Peyer's patch (tissue), 4 donors: ENCODE data around the gene PLAAT2. TPM values are rescaled to one million over a fixed set of nuclear protein-coding genes. Genes with fewer than 3 reads are reported as not detected.

Source experiments
- DNase-seq, 3 donors: peaks; one replicate each; pipeline ENCODE4 v3.0.0-alpha.2; 2017 to 2019
- H3K27ac ChIP-seq, 4 donors: fragments of 200-600 bp; sonication (generic); one replicate each; pipeline ENCODE4 v1.5.1; 2016 to 2019
- H3K27me3 ChIP-seq, 2 donors: fragments of 200-600 bp; sonication (generic); one replicate each; pipeline ENCODE4 v1.5.1; 2019
- H3K36me3 ChIP-seq, 3 donors: fragments of 200-600 bp; sonication (generic); one replicate each; pipeline ENCODE4 v1.5.1; 2016 to 2019
- H3K4me1 ChIP-seq, 4 donors: fragments of 200-600 bp; sonication (generic); one replicate each; pipeline ENCODE4 v1.5.1; 2016 to 2019
- H3K4me3 ChIP-seq, 4 donors: fragments of 200-600 bp; sonication (generic); 1 replicate in 3 of 4; 2 replicates in 1 of 4; pipeline ENCODE4 v1.5.1; 2016 to 2019; ENCODE audit warnings: mild to moderate bottlenecking in 1 of 4
- H3K9me3 ChIP-seq, 4 donors: fragments of 200-600 bp; sonication (generic); one replicate each; pipeline ENCODE4 v1.5.1; 2016 to 2019; ENCODE audit warnings: mild to moderate bottlenecking in 1 of 4
- POLR2A ChIP-seq, 2 donors: fragments of 450-650 bp; IDR thresholded peaks; one replicate each; pipeline ENCODE4 v1.5.1; 2017; ENCODE audit warnings: antibody characterized with exemption in 2 of 2, mild to moderate bottlenecking in 2 of 2, moderate library complexity in 2 of 2
- total RNA-seq, 4 donors: library from RNA; depleted of rRNA; stranded (reverse); fragments of >200 nt; gene quantifications; one replicate each; pipeline ENCODE4 v1.1.0, GENCODE V29; 2016
- TF ChIP-seq, protein P1 (sequence below), 6 experiments: fragments of 450-650 bp in 4 of 6; fragments of 200-600 bp in 2 of 6; sonication (generic) in 1 of 6; IDR thresholded peaks; one replicate each; pipeline ENCODE4 v1.5.1; 2017 to 2019; ENCODE audit warnings: antibody characterized with exemption in 6 of 6, mild to moderate bottlenecking in 3 of 6, moderate library complexity in 1 of 6

PLAAT2 gene
- total RNA-seq = 100 to 1,000 TPM in 1 of 4 donors, 10 to 100 TPM in 3; 13.2 to 144 (median 68.7) TPM

DNA sequence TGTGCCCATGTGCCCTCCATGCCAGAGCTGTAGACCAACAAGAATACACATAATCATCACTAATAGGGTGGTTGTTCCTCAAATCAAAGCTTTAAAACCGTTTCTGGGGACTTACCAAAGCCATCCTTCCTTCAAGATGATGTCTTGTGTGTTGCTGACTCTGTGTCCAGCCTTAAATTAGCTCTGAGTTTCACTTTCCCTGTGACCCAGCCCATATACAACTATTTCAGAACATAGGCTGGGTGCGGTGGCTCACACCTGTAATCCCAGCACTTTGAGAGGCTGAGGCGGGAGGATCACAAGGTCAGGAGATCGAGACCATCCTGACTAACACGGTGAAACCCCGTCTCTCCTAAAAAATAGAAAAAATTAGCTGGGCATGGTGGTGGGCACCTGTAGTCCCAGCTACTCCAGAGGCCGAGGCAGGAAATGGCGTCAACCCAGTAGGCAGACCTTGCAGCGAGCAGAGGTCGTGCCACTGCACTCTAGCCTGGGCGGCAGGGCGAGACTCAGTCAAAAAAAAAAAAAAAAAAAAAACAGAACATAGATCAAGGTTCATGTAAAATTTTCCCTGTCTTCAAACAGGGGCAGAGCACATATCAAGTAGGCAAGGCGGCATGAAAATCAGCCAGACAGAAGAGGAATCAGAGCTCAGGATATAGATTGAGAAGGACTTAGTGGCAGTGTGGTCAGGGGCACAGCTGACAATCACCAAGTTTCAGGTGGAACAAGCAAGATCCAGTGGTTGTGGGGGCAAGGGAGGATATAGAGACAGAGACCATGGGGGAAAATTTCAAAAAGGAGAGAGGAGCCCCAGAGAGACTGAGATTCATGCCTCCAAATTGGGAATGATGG lies at the start of gene PLAAT2:
PLAAT2 (minus strand) TSS at position 179 of the 855 bp plus-strand sequence; CDS start at position 124, 55 bp downstream.
- peaks cover 0 to under 1% (median 0%) of the 10 kb centered on the region in 3 donors for H3K36me3 ChIP-seq
- peak within 1 kb of the TSS in 3 of 4 donors; percentile 66 to 97 (median 95) for H3K27ac ChIP-seq
- H3K27me3 ChIP-seq = no peaks in the 10 kb centered on the region
- peak in 2 of 3 donors; percentile 53 to 65 for DNase-seq
- H3K4me3 ChIP-seq = peak within 1 kb of the TSS in 2 of 4 donors; percentile 10 to 35
- TF ChIP-seq POLR2A (IDR thresholded peaks at IDR 0.05) = peak in 1 of 2 donors; percentile 26
- TF ChIP-seq, protein P1, sequence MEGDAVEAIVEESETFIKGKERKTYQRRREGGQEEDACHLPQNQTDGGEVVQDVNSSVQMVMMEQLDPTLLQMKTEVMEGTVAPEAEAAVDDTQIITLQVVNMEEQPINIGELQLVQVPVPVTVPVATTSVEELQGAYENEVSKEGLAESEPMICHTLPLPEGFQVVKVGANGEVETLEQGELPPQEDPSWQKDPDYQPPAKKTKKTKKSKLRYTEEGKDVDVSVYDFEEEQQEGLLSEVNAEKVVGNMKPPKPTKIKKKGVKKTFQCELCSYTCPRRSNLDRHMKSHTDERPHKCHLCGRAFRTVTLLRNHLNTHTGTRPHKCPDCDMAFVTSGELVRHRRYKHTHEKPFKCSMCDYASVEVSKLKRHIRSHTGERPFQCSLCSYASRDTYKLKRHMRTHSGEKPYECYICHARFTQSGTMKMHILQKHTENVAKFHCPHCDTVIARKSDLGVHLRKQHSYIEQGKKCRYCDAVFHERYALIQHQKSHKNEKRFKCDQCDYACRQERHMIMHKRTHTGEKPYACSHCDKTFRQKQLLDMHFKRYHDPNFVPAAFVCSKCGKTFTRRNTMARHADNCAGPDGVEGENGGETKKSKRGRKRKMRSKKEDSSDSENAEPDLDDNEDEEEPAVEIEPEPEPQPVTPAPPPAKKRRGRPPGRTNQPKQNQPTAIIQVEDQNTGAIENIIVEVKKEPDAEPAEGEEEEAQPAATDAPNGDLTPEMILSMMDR (IDR thresholded peaks at IDR 0.05) = no peak
- H3K4me1 ChIP-seq = peaks cover 0 to 40% (median 8%) of the 10 kb centered on the region in 4 donors
- H3K9me3 ChIP-seq = no peaks in the 10 kb centered on the region

DNA sequence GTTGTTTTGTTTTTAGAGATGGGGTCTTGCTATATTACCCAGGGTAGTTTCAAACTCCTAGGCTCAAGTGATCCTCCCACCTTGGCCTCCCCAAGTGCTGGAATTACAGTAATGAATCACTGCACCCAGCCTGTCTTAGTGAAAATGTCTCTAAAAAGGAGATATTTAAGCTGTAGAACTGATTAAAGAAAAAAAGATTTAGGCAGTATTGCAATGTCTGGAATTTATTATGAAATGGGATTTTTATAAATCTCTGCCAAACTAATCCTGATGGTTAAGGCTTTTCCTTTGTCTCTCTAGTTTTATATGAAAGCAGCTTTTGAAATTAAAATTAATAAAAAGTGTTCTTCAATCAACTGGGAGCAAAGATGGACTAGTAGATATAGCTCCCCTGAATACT lies 49.0 kb upstream of the PLAAT2 start:
- peaks cover 0 to 15% (median 0%) of the 10 kb centered on the region in 4 donors for H3K4me1 ChIP-seq
- DNase-seq = no peak
- H3K27me3 ChIP-seq = no peaks in the 10 kb centered on the region
- H3K9me3 ChIP-seq = no peaks in the 10 kb centered on the region
- no peaks in the 10 kb centered on the region for H3K36me3 ChIP-seq
- H3K27ac ChIP-seq = no peak overlapping the region
- H3K4me3 ChIP-seq = no peak overlapping the region
- no peak for TF ChIP-seq POLR2A (IDR thresholded peaks at IDR 0.05)
- TF ChIP-seq, protein P1 (IDR thresholded peaks at IDR 0.05) = no peak

DNA sequence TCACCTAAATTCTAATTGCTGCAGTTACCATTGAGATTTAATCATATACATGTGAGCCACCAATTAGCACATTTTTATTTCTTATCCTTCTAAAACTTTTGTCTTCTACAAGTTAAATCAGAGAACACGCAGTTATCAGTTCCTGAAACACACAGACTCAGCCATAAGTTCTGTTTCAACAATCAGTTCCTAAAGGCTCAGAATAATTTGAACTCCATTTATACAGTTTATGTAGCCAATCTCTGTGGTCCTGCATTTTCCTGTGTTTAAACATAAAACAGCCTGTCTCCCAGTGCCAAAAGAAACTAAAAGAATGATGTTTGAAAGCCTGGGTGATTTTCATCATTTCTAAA lies 48.2 kb upstream of the PLAAT2 start:
- Histone ChIP-seq H3K27ac (no peak overlapping the region), H3K4me3 (no peak overlapping the region), H3K9me3 (no peaks in the 10 kb centered on the region), H3K27me3 (no peaks in the 10 kb centered on the region), H3K36me3 (no peaks in the 10 kb centered on the region), H3K4me1 (peaks cover 0 to 15% (median 0%) of the 10 kb centered on the region in 4 donors)
- TF ChIP-seq, protein P1 (IDR thresholded peaks at IDR 0.05) = no peak
- TF ChIP-seq POLR2A (IDR thresholded peaks at IDR 0.05) = no peak
- DNase-seq = no peak

DNA sequence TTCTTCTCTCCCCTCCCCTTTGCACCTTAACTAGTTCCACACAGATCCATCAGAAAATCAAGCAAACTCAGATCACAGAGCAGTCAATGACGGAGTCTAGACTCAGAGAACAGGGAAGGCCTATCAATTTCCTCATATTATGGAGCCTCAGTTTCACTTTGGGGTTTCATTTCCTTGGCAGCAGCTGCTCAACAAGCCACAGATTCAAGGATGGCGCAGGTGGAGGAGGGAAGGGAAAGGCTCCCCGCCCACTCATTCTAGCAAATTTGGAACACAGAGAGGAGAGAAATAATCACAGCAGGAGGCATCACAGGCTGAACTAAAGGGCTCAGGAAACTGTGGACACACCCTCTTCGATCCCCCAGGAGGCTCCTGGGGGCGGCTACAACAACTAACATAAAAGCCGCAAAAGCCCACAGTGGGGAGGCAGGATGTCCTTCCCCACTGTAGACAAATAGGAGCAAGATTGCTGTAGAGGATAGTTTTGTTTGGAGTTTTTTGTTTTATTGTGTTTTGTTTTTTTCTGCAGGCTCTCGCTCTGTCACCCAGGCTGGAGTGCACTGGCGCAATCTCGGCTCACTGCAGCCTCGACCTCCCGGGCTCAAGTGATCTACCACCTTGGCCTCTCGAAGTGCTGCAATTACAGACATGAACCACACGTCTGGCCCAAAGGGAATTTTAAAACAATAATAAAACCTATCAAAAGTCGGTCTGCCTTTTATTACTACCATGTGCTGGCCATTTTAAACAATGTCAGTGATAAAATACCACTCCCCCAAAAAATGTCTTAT lies 47.6 kb upstream of the PLAAT2 start:
- TF ChIP-seq POLR2A (IDR thresholded peaks at IDR 0.05) = no peak
- TF ChIP-seq, protein P1 (IDR thresholded peaks at IDR 0.05) = no peak
- no peak for DNase-seq
- H3K27me3 ChIP-seq = no peaks in the 10 kb centered on the region
- H3K4me3 ChIP-seq = no peak overlapping the region
- H3K27ac ChIP-seq = peak overlapping the region in 1 of 4 donors; percentile 84
- H3K9me3 ChIP-seq = no peaks in the 10 kb centered on the region
- H3K4me1 ChIP-seq = peaks cover 0 to 15% (median 0%) of the 10 kb centered on the region in 4 donors
- H3K36me3 ChIP-seq = no peaks in the 10 kb centered on the region

DNA sequence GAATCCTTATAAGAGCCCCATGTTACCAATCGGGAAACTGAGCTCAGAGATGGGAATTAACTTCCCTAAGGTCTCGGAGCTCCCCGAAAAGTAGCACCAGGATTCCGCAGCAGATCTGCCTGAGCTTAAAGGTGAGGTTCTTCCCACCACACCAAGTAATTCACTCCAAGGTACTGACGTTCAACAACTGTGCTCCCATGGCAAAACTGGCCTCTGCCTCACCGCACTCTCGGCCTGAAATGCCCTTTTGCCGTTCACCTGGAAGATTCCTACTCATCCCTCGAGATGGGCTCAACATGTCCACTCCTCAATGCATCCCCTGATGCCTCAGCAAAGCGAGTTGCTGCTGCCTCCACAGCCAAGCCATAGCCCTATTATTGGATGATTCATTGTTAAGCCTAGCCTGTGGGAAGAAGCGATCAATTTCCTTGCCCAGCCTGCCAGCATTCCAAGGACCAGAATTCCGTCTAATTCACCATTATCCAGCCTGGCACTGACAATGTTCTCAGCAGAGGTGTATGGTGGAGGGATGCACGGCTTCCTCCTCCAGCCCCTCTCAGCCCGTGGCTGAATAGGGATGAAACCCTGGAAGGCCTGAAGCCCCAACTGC lies 46.9 kb upstream of the PLAAT2 start:
- Histone ChIP-seq H3K36me3 (no peaks in the 10 kb centered on the region), H3K4me3 (no peak overlapping the region), H3K4me1 (peaks cover 0 to 15% (median 0%) of the 10 kb centered on the region in 4 donors), H3K27ac (peak overlapping the region in 2 of 4 donors; percentile 58 to 84), H3K27me3 (no peaks in the 10 kb centered on the region), H3K9me3 (no peaks in the 10 kb centered on the region)
- TF ChIP-seq, protein P1 (IDR thresholded peaks at IDR 0.05) = no peak
- TF ChIP-seq POLR2A (IDR thresholded peaks at IDR 0.05) = no peak
- DNase-seq = no peak
